CD4-positive, alpha-beta T cell treated with Interleukin-12 subunit alpha and Interleukin-12 subunit beta, for 1 hour (primary cell): ENCODE results near the gene CADM1.

Experiments used
- DNase-seq: peaks from one replicate; pipeline ENCODE4 v3.0.0-alpha.2; 2020

The CADM1 gene

GRCh38 chr11:115168686-115169085 lies 335.5 kb downstream of the CADM1 start:
- DNase-seq = no peak

DNA sequence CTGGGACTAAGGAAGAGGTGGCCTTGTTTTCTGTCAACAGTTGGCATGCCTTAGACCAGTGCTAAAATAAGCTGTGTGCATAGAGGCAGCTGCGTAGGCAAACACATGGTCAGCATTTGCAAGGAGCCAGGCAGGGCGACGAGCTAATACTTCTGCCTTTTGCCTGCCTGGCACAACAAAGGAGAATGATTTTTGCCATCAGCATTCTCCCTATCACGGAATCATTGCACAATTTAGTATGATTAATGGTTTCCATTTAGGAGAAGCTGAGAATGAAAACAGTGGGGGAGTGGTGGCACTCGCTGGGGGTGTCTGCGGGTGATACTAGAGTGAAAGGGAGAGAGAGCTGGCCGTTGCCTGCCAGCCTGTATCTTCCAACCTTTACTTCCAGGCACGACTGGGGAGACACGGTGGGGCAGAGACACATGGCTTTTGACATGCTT lies 336.0 kb downstream of the CADM1 start:
- DNase-seq = no peak

DNA sequence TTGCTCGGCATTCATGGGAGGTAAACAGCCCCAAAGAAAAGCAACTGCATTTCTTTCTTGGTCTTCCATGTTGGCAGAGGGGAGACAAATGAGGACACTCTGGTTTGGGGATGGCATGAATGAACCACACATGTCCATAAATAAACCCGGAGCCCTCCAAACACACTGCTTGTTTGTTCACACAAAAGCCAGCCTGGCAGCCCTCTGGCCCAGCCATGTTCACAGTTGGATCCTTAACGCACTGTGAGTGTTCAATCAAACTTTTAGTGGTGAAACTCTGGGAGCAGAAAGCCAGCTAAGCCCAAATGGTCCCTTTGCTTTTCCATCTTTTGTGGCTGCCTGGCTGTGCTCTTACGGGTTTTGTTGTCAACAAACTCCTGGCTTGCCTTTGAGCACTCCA lies 336.8 kb downstream of the CADM1 start:
- no peak for DNase-seq

DNA sequence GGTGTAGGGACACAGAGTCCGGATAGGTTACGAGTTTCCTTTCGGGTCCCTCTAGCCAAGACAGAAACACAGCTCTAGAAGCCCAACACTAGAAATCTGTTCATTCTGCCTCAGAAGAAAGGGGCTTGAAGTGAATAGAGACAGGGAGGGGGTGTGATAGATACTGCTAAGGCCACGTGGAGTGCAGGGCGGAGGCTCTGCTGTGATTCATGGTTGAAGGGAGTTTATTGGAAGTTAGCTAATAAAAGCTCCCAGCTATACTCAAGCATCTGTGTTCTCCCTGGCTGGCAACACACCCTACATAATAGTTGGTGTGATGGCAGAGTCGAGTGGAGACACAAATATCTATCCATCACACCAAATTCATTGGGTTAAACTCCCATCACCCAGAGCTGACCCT lies 337.4 kb downstream of the CADM1 start:
- no peak for DNase-seq

DNA sequence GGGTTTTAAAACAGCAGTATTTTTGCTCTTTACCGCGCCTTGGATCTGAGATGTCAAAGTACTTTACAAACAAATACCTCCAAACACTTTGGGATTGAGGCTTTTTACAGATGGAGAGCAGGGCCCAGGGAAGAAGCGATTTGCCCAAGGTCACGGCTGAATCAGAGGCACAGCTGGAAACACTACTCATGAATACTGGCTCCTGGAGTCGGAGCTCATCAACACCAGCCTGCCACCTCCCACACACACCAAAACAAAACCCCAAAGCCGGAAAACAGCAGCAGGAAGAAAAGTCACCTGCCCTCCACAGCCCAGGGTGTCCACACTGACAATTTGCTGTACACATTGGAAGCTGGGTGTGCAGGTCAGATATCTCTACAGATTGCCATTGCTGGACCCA lies 339.4 kb downstream of the CADM1 start:
- no peak for DNase-seq

DNA sequence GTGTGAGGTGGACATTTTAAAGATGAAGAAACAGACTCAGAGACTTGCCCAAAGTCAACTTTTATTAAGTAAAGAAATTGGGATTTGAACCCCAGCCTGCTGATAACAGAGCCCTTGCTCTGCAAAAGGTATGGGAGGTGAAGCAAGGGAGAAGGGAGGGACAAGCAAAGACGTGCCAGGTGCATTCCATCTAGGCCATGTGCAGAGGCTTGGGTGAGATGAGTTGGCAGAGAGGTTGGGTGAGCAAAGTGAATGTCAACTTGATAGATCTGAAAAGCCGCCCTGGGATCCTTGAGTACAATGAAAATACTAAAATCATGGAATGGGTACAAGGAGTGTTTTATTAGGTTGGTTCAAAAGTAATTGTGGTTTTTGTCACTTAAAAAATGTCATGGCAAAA lies 341.3 kb downstream of the CADM1 start:
- no peak for DNase-seq

- no peak for DNase-seq
Measured at GRCh38 chr11:115161876-115162275, 342.3 kb downstream of the CADM1 start.

GRCh38 chr11:115159207-115159606 lies 345.0 kb downstream of the CADM1 start:
- DNase-seq = no peak

GRCh38 chr11:115158053-115158452 lies 346.2 kb downstream of the CADM1 start:
- no peak for DNase-seq

GRCh38 chr11:115157247-115157646 lies 347.0 kb downstream of the CADM1 start:
- no peak for DNase-seq

- no peak for DNase-seq
Measured at GRCh38 chr11:115155978-115156377, 348.2 kb downstream of the CADM1 start.

GRCh38 chr11:115155320-115155719 lies 348.9 kb downstream of the CADM1 start:
- no peak for DNase-seq

GRCh38 chr11:115154355-115154736 lies 349.9 kb downstream of the CADM1 start:
- no peak for DNase-seq

DNA sequence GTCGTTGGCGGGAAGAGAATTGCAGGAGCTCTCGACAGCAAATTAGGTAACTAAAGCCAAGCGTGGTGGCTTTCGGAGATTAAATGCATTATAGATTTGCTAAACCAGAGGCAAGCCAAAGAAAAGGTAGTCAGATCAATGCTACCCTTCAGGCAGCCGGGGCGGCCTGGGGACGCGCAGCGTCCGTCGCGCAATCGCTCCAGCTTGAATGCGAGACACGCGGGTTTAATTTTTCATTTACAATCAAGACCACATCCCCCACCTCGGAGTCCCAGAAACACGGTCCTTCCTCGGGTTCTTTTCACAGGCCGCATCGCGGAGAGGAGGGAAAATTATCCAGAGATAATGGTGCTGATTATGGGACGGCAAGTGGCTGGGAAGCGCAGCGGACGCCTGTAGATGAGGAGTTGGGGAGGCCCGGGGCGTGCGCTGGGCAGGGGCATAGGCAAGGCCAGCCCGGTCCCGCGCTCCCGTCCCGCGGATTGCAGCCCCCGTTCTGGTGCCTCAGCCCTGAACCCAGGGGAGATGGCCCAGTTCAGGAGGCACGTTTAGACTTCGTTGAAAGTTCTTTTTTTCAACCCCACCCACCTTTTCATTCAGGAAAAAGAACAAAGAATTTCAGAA lies 350.4 kb downstream of the CADM1 start:
- DNase-seq = no peak

DNA sequence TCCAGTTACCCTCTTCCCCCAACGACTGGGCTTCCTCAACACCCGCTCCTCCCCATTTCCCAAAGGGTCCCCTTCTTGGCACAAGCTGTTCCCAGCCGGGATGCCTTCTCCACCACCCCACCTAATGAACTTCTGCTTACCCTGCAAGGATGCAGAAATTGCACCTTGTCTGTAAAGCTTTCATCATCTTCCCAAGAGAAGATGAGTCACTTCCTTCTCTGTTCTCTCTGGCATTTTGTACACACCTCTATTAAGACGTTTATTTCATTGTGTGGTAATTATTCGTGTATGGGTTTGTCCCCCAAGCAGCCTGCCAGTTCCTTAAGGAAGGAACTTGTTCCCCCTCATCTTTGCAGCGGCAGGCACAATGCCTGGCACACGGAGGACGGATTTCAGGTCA lies 351.1 kb downstream of the CADM1 start:
- no peak for DNase-seq

DNA sequence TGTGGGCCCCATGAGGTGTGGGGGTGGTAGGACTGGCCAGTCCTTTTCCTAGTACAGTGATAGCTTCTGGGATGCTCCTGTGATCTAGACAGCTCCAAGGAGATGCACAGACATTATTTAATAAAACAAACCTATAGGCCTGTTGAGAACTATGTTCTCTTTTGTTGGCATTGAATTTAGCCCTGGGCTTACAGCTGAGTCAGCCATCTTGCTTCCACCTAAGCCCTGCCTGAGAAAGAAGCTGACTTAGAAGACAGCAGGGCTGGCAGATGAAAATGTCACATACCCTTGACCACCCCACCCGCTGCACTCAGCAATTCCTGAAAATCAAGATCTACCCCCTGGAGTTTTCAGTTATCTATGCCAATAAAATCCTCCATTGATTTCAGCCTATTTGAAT lies 353.2 kb downstream of the CADM1 start:
- DNase-seq = no peak

DNA sequence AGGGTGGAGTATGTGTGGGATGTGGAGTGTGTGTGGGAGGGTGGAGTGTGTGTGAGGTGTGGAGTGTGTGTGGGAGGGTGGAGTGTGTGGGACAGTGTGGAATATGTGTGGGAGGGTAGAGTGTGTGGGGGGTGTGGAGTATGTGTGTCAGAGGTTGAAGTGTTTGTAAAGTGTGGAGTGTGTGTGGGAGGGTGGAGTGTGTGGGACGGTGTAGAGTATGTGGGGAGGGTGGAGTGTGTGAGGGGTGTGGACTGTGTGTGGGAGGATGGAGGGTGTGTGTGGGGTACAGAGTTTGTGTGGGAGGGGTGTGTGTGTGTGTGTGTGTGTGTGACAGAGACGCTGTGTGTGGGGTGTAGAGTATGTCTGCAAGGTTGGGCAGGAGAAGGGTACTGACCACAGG lies 355.5 kb downstream of the CADM1 start:
- no peak for DNase-seq

GRCh38 chr11:115148101-115148500 lies 356.1 kb downstream of the CADM1 start:
- no peak for DNase-seq

DNA sequence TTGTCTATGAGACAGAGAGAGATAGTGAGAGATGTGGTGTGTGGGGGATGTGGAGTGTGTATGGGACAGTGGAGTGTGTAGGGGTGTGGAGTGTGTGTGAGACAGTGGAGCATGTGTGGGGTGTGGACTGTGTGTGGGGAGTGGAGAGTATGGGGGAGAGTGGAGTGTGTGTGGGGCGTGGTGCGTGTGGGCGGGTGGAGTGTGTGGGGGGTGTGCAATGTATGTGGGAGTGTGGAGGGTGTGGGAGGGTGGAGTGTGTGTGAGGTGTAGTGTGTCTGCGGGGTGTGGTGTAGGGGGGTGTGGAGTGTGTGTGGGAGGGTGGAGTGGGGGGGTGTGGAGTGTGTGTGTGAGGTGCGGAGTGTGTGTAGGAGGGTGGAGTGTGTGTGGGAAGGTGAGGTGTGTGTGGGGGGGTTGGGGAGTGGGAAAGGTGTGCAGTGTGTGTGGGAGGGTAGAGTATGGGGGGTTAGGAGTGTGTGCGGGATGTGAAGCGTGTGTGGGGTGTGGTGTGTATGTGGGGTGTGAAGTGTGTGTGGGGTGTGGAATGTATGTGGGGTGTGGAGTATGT lies 356.9 kb downstream of the CADM1 start:
- DNase-seq = no peak

DNA sequence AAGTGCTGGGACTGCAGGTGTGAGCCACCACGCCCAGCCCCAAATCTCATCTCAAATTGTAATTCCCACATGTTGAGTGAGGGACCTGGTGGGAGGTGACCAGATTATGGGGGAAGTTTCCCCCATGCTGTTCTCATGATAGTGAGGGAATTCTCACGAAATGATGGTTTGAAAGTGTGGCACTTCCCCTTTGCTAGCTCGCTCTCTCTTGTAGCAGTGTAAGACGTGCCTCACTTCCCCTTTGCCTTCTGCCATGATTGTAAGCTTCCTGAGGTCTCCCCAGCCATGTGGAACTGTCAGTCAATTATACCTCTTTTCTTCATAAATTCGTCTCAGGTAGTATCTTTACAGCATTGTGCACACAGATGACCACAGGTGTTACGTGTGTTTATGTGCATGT lies 357.8 kb downstream of the CADM1 start:
- DNase-seq = no peak

GRCh38 chr11:115145324-115145723 lies 358.9 kb downstream of the CADM1 start:
- no peak for DNase-seq

DNA sequence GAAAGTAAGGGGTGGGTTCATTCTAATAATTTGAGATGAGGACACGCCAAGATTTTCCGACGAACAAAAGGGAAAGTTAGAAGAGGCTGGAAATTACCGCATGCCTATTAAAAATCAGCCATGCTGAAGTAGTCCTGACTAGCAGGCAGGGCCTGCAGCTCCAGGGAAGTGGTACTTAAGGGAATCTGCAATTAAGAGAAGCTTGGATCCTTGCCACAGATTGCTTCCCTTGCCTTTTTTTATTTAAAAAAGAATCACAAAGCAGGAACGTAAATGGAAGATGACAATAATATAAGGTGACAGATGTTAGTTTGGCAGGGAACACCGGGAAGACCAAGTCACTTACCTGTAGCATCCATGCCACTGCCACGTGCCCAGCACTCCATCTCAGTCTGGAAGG lies 359.3 kb downstream of the CADM1 start:
- DNase-seq = no peak

DNA sequence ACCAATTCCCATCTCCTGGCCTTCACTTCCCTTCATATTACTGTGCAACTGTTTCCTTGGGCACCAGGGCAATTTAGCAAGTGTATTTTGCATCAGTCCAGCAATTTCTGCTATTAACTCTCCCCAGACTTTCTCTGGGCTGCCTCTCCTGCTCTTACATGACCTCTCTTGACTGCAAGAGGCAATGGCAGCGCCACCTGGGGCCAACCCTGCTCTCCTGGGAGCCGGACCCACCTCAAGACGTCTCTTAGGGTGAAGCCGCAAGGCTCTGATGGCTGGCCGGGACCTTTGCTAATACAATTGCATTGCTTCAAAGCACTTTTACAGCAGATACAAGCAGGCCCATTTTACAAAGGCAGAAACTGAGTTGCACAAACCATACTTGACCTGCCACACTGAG lies 360.2 kb downstream of the CADM1 start:
- DNase-seq = no peak

DNA sequence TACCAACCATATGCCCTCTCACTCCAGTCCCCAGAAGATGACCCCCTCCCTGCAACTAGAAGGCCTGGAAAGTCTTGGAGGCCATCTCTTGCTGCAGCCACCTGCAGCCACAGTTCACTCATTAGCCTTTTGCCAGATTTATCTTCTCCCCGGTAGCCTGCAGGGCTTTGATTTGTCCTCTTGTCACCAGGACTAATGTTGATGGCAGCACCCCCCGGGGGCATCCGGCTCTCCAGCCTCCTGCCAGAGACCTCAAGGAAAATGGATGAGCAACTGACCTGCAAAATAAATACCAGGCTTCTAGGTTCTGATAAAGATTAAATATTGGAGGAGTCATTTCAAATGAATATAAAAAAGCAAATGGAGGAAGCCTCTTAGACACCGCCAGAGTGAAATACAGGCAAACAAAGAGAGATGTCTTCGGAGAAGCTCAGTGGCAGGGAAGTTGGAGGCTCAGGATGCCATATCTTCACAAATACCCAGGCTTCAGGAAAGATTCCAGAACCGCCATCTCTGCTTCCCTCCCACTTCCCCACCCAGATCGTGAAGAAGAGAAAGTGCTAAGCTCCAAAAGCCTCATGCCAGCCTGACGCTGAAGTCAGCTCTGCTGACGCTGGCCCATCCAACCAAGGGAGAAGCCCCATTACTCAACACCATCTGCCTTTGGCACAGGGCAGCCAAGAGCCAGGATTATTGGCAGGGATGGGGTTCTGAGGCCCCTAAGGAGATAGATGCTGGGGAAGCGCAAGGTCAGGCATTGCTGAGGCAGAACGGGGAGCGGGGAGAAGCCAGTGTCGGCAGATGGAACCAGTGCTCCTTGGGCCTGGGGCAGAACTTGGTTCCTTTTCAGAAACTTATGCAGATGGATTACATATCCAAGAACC lies 362.7 kb downstream of the CADM1 start:
- DNase-seq = no peak
